ENCODE measurements around the gene PRKN. TPM values are rescaled to one million over a fixed set of nuclear protein-coding genes. Genes with fewer than 3 reads are reported as not detected.
A peak's percentile ranks its signal among the peaks of the same experiment; 100 is the strongest.

PRKN gene
- total RNA-seq, 1 experiment from 2014 or later, result not detected

GRCh38 chr6:161919691-161920090, 807.9 kb downstream of the PRKN start:
- intact Hi-C loops (cut with micrococcal nuclease; ENCODE audit: unreplicated experiment), result no loop called here
- no peak overlapping the region for H3K4me3 ChIP-seq
- no peaks in the 10 kb centered on the region for H3K9me3 ChIP-seq (ENCODE audit: insufficient read depth, low read depth)
- ChIA-PET POLR2A (ENCODE audit: unreplicated experiment) (no interaction called here), CTCF (no interaction called here)
- H3F3A ChIP-seq (ENCODE audit: insufficient read depth, low read depth), result no peaks in the 10 kb centered on the region
- H3K79me2 ChIP-seq (ENCODE audit: low read depth), result no peaks in the 10 kb centered on the region
- TF ChIP-seq EZH2 (IDR thresholded peaks at IDR 0.05; ENCODE audit: low read depth) (no peak), CTCF (conservative IDR thresholded peaks at IDR 0.05) (no peak)
- no peak for DNase-seq
- H3K27ac ChIP-seq, result no peak overlapping the region
- no peaks in the 10 kb centered on the region; the same call in 1 of the 2 replicates for H3K9me2 ChIP-seq (ENCODE audit: insufficient read depth)
- no TSS peak for BruUV-seq (replicated peaks)
- no peaks in the 10 kb centered on the region for H4K20me1 ChIP-seq (ENCODE audit: insufficient read depth)
- H2AFZ ChIP-seq, result no peak overlapping the region
- H3K36me3 ChIP-seq (ENCODE audit: low read depth), result no peaks in the 10 kb centered on the region
- H3K27me3 ChIP-seq (ENCODE audit: insufficient read depth, low read depth), result no peaks in the 10 kb centered on the region; the same call in 1 of the 2 replicates
- no peak overlapping the region for H3K4me2 ChIP-seq
- no peaks in the 10 kb centered on the region for H3K4me1 ChIP-seq (replicated peaks; ENCODE audit: insufficient read depth)

GRCh38 chr6:161918628-161919205, 808.8 kb downstream of the PRKN start:
- Histone ChIP-seq H3K4me3 (no peak overlapping the region; the same call in 1 of the 2 replicates), H3K27ac (no peak overlapping the region), H4K20me1 (ENCODE audit: insufficient read depth) (no peaks in the 10 kb centered on the region), H2AFZ (no peak overlapping the region), H3K4me2 (peak overlapping the region; percentile 47; the same call in 1 of the 2 replicates), H3K36me3 (ENCODE audit: low read depth) (no peaks in the 10 kb centered on the region), H3K27me3 (ENCODE audit: insufficient read depth, low read depth) (no peaks in the 10 kb centered on the region; the same call in 1 of the 2 replicates), H3K9me2 (ENCODE audit: insufficient read depth) (no peaks in the 10 kb centered on the region), H3F3A (ENCODE audit: insufficient read depth, low read depth) (no peaks in the 10 kb centered on the region), H3K9me3 (ENCODE audit: insufficient read depth, low read depth) (no peaks in the 10 kb centered on the region), H3K79me2 (ENCODE audit: low read depth) (no peaks in the 10 kb centered on the region), H3K4me1 (replicated peaks; ENCODE audit: insufficient read depth) (no peaks in the 10 kb centered on the region)
- BruUV-seq (replicated peaks), result no TSS peak
- intact Hi-C loops (cut with micrococcal nuclease; ENCODE audit: unreplicated experiment), result no loop called here
- POLR2A ChIA-PET (ENCODE audit: unreplicated experiment), result no interaction called here
- TF ChIP-seq CTCF (conservative IDR thresholded peaks at IDR 0.05) (no peak), EZH2 (IDR thresholded peaks at IDR 0.05; ENCODE audit: low read depth) (no peak)
- CTCF ChIA-PET, result no interaction called here
- DNase-seq, result no peak

GRCh38 chr6:161918109-161918531, 809.4 kb downstream of the PRKN start:
- H3K79me2 ChIP-seq (ENCODE audit: low read depth), result no peaks in the 10 kb centered on the region
- no peaks in the 10 kb centered on the region for H3K4me1 ChIP-seq (replicated peaks; ENCODE audit: insufficient read depth)
- H3K36me3 ChIP-seq (ENCODE audit: low read depth), result no peaks in the 10 kb centered on the region
- H3K4me2 ChIP-seq, result peak overlapping the region; percentile 47; the same call in 1 of the 2 replicates
- BruUV-seq (replicated peaks), result no TSS peak
- no peak overlapping the region for H2AFZ ChIP-seq
- no peak overlapping the region; the same call in 1 of the 2 replicates for H3K4me3 ChIP-seq
- no peaks in the 10 kb centered on the region; the same call in 1 of the 2 replicates for H3K27me3 ChIP-seq (ENCODE audit: insufficient read depth, low read depth)
- intact Hi-C loops (cut with micrococcal nuclease; ENCODE audit: unreplicated experiment), result no loop called here
- no peaks in the 10 kb centered on the region for H4K20me1 ChIP-seq (ENCODE audit: insufficient read depth)
- DNase-seq, result no peak
- no peak overlapping the region for H3K27ac ChIP-seq
- H3K9me2 ChIP-seq (ENCODE audit: insufficient read depth), result no peaks in the 10 kb centered on the region
- ChIA-PET CTCF (no interaction called here), POLR2A (ENCODE audit: unreplicated experiment) (no interaction called here)
- TF ChIP-seq CTCF (conservative IDR thresholded peaks at IDR 0.05), result no peak
- no peak for TF ChIP-seq EZH2 (IDR thresholded peaks at IDR 0.05; ENCODE audit: low read depth)
- H3K9me3 ChIP-seq (ENCODE audit: insufficient read depth, low read depth), result no peaks in the 10 kb centered on the region
- H3F3A ChIP-seq (ENCODE audit: insufficient read depth, low read depth), result no peaks in the 10 kb centered on the region
